Heart left ventricle (tissue), 13 donors: ENCODE data around the gene TPST1.
"Not testable (repeated sequence)": the region's sequence is repeated elsewhere in the genome, so short reads cannot be mapped to it uniquely, and the experiment has no call there.

Experiments used
- CTCF ChIP-seq, 12 donors: fragments of 200-600 bp; sonication (generic) in 4 of 12; IDR thresholded peaks; one replicate each; pipeline versions ENCODE4 v1.5.0 to v1.8.0; 2018 to 2022; ENCODE audit warnings: antibody characterized with exemption in 12 of 12, mild to moderate bottlenecking in 5 of 12
- POLR2A ChIP-seq, 2 donors: fragments of 450-650 bp; IDR thresholded peaks; one replicate each; pipeline ENCODE4 v1.6.1; 2017; ENCODE audit warnings: antibody characterized with exemption in 2 of 2, mild to moderate bottlenecking in 2 of 2, moderate library complexity in 2 of 2
- donor health status: ischemic (EF 13 %, LVEDD 7.1; RV severe dilation, severe dysfunction).
- donor health status: DM: no; HTN: yes; CAD: no.
- donor health status: DM: no; HTN: no; CAD: no.
- donor health status: ischemic (EF 25% LVEDD 6.9; RV normal size, moderate dysfunction).
- donor health status: ischemic (EF 25% LVEDD 5.7; RV mildly dilated, moderate dysfunction).
- donor health status: ischemic (EF 35%, LVEDD 5.7; RV mildly dilated, moderate dysfunction).
- donor health status: nonischemic (EF 11% LVEDD 7.7; RV severe dilation, severe dysfunction).
- donor health status: DM: yes; HTN: yes; CAD: no.
- donor health status: PGD.
- donor health status: ischemic (EF 29% LVEDD 5.4; RV normal size, mild dysfunction).
- donor health status: nonischemic (EF 23%, LVEDD 6.1; RV moderate dilation, normal function).

- not testable (repeated sequence) for TF ChIP-seq CTCF, POLR2A (IDR thresholded peaks at IDR 0.05)
Measured at GRCh38 chr7:66374141-66374840, 169.2 kb downstream of the TPST1 start.
